HTR-8/SVneo (cell line): Measurements from ENCODE around the gene PLXNA4.

Experiments
- DNase-seq: peaks from one replicate; pipeline ENCODE4 v3.0.0; 2011; ENCODE audit warnings: low spot score, mixed read lengths; ENCODE audit not compliant: insufficient read length
- FAIRE-seq: peaks from 2 replicates; lab custom pipeline; 2011; peaks lifted over from hg19 to GRCh38; lab: Jason Lieb, UNC

The PLXNA4 gene

DNA sequence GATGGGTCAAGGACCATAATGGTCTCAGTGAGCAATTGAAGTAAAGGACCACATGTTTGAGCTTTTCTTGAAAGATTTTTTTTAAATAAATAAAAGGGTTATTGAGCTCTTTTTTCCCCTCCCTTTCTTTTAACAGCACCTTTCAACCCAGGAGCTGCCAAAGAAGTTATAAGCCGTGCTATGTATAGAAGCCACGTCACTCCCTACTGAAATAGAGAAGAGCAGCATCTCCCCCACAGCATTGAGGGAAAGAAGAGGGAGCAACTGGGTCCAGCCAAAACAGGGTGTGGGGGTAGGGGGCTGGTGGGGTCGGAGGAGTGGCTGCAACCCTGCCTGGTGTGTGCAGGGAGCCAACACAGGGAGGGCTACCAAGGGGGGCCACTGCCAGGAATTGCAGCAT lies 227.2 kb downstream of the PLXNA4 start:
- DNase-seq = no peak
- FAIRE-seq = no peak

DNA sequence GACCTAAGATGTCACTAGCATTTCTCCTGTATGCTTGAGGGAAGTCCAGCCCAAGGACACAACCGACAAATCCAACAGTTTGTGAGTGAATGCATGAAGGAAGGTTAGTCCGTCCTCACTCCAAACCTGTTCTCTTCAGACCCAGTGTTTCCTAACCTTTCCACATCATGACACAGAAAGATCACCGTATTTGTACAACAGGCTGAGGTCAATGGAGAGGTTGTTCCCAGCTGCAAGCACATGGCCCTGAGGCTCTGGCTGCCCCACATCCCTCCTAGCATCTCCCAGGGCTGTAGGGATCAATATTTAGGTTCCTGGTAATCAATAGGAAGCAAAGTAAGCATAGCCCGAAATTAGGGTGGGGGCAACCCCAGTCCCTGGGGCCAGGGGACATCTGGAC lies 227.9 kb downstream of the PLXNA4 start:
- FAIRE-seq (no peak), DNase-seq (no peak)

DNA sequence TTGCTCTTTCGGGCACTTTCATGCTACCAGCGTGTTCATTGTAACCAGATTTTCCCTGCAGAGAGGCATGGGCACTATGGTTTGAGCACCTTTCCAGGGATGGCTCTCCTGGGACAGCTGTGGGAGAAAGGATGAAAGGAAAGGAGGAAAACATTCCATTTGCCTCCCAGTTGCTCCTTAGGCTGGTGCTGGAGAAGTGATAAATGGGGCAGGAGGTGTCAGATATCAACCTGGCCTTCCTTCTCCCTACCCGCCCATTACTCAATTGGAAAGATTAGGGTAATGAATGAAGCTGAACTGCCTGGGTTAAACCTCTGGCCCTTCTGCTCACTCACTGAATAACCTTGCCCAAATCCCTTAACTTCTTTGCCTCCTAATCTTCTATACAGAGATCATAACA lies 228.4 kb downstream of the PLXNA4 start:
- DNase-seq (no peak), FAIRE-seq (no peak)

DNA sequence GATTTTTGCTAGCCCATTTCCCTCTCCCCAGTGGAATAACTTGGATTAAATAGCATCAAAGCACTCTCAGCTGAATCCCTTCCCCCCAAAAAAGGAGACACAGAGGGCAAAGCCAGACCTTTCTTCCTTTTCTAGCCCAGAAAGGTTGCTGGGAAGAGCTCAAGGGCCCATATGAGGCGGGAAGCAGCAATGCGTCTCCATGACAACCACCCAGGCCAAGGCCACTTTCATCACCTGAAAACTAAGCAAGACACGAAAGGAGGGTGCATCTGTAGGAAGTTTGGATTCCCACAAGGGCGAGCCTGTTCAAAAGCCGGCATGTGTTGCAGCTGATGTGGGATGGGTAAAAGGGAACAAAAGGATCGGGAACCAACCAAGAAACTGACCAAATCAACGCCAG lies 229.1 kb downstream of the PLXNA4 start:
- DNase-seq (no peak), FAIRE-seq (no peak)

DNA sequence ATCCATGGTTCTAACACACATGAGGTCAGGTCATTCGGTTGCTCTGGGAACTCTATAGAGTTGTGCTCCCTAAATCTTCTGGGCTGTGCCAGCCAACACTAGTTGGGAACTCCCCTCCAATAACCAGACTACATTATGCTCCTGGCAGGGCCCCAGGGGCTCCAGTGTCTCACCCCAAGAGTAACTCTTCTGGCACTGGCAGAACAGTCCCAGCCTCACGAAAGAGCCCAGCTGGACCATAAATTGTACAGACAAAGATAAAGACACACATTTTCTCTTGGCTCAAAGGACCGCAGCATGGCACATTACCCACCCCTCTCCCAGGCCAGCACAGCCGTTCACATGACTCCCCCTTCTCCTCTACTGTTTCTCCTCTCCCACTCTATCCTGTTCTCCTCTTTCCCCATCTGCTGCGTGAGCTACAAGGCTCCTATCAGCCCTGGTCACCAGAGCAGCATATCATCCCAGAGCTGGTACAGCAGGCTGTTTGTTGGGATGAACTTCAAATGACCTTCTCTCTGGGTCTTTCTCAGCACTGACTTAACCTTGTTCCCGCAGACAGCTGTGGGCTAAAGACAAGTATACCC lies 230.6 kb downstream of the PLXNA4 start:
- FAIRE-seq (no peak), DNase-seq (no peak)

DNA sequence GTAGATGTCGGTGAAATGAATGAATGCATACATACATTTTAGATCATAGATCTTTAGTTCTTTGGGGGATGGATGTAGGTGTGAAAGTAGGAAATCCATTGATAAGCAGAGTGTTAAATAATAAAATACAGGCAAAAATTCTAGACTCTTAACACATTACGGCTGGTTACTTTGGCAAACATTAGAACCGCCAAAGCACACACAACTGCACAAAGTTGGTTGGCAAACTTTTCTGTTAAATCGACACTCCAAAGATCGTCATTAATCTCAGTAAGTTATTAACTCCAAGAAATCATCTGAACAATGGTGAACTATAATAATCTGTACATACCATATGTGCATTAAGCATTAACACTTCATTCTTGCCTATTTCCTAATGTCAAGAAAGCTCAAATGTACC lies 231.2 kb downstream of the PLXNA4 start:
- no peak for FAIRE-seq
- DNase-seq = no peak

DNA sequence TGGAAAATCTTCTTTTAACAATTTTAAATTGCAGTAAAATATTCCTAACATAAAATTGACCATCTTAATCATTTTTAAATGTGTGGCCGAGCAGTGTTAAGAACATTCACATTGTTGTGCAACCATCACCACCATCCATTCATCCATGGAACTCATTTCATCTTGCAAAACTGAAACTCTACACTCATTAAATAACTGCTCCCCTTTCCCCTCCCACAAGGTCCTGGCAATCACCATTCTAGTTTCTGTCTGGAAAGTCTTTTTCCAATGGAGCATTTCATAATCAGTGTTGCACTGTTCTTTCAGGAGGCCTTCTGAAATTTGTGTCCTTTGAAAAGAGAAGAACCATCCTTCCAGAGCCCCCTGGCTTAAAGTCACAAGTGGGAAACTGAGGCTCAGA lies 233.1 kb downstream of the PLXNA4 start:
- DNase-seq (no peak), FAIRE-seq (no peak)

DNA sequence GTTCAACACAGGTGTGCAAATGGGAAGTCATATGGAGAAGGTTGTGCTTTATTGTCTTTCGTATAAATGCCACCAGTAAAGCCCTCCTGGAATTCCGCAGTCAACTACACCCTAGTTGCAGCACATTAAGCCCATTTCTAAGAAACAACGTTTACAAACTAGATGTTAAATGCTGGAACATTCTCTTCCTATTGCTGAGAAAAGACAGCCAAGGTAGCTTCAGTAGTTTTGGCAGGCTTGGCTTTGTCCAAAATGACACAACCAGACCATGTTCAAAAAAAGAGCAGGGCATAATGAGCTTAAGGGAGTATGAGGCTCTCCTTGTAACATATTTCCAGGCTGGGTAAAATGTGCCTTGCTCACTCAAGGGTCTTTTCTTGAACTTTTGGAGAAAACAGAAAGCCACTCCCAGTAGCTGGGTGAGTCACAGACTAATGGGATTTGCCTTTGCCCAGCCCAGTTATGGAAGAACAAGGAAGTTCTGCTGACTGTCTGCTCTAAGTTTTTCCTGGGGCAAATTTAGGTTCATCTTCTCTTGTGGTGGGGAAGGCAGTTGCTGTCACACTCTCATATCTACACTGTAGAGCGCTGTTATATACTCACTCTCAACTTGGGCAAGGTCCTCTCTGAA lies 238.7 kb downstream of the PLXNA4 start:
- FAIRE-seq (no peak), DNase-seq (no peak)

DNA sequence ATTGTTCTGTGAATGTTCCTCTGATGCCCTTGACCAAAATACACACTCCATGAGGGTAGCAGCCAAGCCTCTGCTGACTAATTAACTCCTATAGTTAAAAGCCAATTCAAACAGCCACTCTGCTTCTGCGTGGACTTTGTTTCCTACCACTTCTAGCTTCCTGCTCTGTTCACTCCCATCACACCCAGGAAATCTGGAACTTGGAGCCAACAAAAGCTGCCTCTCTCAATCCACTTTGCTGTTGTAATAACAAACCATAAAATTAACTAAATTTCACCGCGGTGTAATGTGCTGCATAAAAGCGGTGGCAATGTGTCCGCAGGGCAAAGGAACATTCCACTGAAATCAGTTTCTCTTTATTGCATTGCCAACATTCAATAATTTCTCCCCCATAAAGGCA lies 239.5 kb downstream of the PLXNA4 start:
- FAIRE-seq (no peak), DNase-seq (no peak)

DNA sequence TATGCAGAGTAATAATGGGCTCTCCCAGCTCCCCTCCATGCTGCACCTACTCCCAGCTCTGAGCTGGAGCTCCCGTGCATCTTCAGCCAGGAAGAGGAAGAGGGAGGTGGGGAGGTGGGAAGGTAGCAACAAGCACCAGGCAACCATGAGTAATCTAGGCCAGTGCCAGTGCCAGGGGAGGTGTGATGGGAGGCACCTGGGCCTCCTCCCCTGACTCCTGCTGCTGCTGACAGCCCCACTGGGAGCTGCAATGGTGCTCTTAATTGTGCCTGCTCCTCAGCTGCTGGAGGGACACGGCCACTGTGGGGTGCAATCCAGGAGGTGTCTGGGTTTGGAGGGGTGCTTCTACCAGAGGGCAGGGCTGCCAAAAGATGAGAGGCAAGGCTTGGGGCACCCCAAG lies 243.0 kb downstream of the PLXNA4 start:
- DNase-seq (no peak), FAIRE-seq (no peak)

DNA sequence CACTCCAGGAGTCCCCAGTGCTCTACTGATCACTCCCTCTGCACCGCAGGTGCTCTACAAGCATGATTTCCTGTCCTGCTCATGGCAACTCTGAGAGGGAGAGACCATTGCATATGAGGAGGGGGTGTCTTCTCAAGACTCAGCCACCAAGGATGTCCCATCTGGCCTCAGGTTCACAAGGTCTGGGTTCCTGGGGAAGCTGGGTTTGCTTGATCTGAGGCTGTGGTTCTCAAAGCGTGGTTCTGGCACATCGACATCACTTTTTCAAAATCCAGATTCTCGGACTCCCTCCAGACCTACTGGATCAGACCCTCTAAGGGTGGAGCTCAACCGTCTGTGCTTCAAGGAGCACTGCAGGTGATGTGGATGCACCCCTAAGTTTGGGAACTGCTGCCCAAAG lies 247.5 kb downstream of the PLXNA4 start:
- no peak for FAIRE-seq
- no peak for DNase-seq

DNA sequence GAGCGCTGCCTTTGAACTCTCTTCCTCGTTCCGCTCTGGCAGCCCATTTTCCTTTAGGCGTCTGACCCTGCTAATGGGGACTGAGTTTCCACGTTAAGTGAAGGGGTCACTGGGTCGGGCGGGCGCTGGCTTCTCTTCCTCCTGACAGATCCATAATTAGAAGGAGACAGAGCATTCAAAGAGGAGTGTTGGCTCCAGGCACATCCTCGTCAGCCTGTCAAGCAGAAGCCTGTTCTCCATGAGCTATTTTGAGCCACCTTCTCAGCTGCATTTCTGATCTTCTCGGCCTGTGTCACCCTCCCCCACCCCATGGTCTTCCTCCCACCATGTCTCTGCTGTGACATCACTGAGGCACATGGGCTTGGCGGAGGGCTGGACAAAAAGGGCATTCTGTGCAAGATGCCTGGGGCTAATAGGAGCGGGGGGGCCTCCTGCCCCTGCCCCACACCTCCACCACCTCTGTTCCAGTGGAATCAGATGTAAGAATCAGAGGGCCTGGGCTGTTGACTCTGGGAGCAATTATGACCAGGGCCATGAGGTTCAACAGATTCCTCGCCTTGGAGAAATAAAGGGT lies 248.1 kb downstream of the PLXNA4 start:
- FAIRE-seq (no peak), DNase-seq (no peak)

DNA sequence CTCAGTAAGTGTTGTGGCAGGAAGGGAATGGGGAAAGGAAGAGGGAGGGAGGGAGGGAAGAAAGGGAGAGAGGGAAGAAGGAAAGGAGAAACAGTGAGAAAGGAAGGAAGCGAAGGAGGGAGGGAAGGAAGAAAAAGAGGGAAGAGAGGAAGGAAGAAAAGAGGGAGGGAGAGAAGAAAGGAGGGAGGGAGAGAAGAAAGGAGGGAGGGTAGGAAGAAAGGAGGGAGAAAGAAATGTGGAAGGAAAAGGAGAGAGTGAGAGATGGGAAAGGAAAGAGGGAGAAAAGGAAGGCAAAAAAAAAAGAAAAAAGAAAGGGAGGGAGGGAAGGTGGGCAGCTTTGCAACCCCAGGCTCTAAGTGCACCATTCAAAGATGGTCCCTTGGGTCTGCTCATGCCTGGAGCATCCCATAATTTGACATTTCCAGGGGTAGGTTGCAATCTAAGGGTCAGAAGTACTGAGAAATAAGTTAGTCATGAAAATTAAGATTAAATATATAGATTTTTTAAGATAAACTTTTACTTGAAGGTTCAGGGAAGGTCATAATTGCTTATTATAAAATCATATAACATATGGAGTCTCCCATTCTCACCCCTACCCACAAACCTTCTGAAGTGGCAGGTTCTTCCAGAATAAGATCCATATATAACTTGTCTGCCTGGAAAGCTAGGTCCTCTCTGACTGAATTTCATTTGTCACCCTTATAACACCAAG lies 249.2 kb downstream of the PLXNA4 start:
- FAIRE-seq (no peak), DNase-seq (no peak)

DNA sequence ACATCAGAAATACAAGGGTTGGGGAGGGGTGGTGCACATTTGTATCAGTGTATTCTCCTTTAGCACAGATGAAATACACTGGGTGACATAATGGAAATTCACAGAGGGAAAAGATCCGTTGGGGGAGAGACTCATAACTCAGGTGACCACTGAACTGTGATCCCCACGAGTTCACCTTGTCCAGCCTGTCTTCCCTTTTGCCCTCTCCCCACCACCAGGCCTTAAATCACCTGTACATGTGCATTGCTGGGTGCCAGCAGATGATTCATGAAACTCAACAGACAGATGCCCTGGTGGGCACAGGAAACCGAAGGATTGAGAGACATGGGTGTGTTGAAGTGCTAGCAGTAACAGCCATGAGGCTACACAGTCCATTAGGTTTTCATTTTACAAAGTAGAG lies 253.3 kb downstream of the PLXNA4 start:
- FAIRE-seq = no peak
- no peak for DNase-seq

DNA sequence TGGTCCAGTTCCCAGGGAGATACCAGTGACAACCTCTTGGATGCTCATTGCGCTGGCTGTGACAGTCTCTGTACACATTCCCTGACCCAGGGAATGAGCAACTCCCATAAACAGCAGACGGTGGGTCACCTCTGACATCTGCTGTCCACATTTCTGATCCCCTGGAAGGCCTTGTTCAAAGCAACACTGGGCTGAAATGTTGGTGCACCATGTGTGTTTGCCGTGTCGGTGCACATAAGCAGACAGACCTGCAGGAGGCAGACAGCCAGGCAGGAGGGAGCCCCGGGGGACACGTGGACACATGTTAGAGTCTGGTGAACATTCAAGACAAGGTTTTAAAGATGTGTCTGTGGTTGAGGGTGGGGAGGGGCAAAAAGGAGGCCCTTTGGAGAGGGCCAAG lies 254.9 kb downstream of the PLXNA4 start:
- DNase-seq = no peak

DNA sequence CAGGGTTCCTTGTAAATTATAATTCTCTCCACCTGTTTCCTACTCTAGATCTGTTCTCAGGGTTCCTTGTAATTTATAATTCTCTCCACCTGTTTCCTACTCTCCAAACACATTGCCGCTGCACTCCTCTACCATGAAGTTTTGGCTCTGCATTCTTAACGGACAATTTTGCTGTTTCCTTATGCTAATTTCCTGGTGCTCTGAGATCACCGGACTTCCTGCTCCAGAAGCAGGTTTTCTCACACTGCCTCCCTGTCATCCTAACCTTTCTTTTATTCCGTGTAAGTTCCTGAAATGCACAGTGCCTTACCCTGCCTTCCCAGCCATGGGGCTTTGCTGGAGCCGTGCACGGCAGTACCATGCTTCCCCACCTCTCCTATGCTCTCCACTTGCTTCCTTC lies 256.8 kb downstream of the PLXNA4 start:
- DNase-seq (no peak), FAIRE-seq (no peak)

More for the DNA sequence above, 254.9 kb downstream of the PLXNA4 start:
- no peak for FAIRE-seq

DNA sequence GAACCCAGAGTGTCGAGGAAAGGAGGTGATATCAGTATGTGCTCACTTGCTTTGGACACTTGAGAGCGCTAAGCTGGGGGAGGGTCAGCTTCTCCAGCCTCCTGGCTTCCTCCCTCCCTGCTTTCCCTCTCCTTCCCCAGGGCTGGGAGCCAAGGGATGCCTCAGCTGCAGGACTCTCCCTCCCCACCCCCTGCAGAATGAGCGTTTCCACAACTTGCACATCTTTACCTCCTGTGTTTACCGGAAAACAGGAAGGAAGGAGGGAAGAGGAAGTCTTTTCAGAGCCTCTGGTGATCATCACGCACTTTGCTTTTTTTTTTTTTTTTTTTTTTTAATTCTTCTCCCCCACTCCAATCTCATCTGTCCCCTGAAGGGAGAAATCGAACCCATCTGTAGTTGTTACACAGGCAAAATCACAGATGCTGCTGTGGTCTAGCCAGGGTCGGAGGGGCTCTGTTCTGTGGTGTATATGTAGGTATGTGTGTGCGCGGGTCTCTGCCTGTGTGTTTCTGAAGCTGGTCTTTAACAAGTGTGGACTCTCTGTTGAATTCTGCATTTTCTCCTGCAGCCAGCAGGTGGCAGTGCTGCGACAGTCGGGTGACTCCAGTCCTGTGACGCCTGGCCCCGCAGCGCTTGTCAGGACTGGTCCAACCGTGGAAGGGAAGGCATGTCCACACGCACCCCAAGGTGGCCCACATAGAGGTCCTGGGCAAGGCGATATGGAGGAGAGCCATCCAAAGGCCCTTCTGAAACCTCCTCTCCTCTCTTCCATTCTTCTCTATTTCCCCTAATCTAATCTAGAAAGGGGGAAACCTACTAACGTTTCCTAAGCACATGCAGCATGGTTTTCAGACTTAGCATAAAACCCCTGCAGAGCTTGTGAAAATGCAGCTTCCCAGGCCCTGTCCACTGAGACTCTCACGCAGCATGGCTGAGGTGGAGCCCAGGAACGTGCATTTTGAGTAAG lies 257.6 kb downstream of the PLXNA4 start:
- peak; percentile 42 for FAIRE-seq

DNA sequence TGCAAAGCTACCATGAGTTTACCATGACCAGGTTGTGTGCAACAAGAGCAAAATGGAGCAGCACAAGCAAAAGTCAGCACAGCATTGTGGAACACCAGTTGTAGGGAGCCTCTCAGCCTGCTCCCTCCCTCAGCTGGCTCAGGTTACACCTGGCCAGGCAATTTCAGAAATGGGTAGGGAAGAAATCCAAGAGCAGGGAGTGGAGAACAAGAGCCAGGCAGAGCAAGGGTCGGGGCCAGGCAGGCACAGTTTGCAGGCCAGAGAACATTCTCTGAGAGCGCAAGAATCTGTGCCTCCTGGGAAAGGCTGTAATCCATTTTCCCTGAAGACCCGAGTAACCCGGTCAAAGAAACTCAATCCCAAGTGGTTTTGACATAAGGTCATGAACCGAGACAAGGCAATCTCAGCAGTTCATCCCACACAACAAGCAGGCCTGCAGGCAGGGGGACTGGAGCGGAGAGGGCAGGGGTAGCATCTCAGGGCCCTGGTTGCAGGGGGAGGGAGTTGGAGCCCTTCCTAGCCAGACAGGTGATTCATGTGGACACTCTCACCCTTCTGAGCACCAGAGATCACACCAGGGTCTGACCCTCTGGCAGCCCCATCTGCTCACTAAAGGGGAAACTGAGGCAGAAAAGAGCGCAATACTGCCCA lies 258.4 kb downstream of the PLXNA4 start:
- DNase-seq = no peak
- FAIRE-seq = no peak

More for the DNA sequence above, 257.6 kb downstream of the PLXNA4 start:
- DNase-seq = peak; percentile 75

DNA sequence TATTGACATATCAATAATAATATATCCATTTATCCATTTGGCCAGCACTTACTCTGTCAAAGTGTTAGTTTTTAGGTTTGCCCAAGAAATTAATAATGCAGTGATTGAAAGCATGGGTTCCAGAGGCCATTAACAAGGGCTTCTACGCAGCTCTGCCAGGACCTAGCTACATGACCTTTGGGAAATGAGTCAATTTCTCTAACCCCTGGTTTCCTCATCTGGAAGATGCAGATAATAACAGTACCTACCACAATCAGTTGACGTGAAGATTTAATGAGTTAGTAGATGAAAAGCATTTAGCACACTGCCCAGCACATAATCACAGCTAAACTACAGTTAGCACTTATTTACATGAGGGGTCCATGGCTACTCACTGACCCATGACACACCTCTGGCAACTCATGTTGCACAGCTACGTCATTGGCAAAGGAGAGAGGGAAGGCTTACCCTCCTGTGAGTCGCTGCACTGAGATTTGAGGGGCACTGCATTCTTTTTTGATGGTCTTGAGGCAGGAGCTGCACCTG lies 263.7 kb downstream of the PLXNA4 start:
- no peak for FAIRE-seq
- no peak for DNase-seq

DNA sequence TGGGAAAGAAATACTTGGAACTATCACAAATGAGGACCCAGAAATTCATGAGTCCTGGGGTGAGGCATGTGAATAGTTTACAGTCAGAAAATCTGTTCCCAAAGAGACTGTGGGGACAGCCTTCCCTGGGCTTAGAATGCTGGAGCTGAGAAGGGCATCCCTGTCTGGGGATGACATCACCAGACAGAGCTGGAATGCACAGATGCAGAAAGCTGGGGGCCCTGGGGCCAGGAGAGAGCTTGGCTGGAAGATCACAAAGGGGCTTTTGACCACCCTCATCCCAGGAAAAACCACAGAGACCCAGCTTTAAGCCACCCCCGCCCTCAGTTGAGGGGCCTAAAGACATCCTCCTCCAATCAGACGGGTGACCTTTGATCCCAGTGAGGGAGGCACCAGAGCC lies 264.5 kb downstream of the PLXNA4 start:
- DNase-seq = no peak
- FAIRE-seq = no peak
